Liver (tissue), 9 donors: ENCODE measurements around the gene RARB. TPM values are rescaled to one million over a fixed set of nuclear protein-coding genes. Genes with fewer than 3 reads are reported as not detected.

Source experiments
- DNase-seq: peaks from one replicate; pipeline ENCODE4 v3.0.0-alpha.2; 2017; ENCODE audit warnings: low spot score
- H3K27ac ChIP-seq, 2 donors: one replicate each; pipeline ENCODE4 v1.7.0; 2013; ENCODE audit warnings: inconsistent platforms in 2 of 2, low read length in 2 of 2, control low read depth in 1 of 2, low read depth in 1 of 2, mild to moderate bottlenecking in 1 of 2
- H3K27me3 ChIP-seq, 4 donors: one replicate each; pipeline versions ENCODE4 v1.6.1 to v1.7.0; 2013; ENCODE audit warnings: low read length in 3 of 4, inconsistent platforms in 1 of 4, mild to moderate bottlenecking in 1 of 4, moderate library complexity in 1 of 4; ENCODE audit not compliant: control insufficient read depth in 4 of 4, insufficient read depth in 4 of 4
- H3K36me3 ChIP-seq, 4 donors: one replicate each; pipeline versions ENCODE4 v1.6.1 to v1.7.0; 2013; ENCODE audit warnings: low read length in 3 of 4, mild to moderate bottlenecking in 3 of 4, low read depth in 1 of 4, moderate library complexity in 1 of 4; ENCODE audit not compliant: control insufficient read depth in 4 of 4, insufficient read depth in 3 of 4
- H3K4me1 ChIP-seq, 4 donors: one replicate each; pipeline versions ENCODE4 v1.6.1 to v1.7.0; 2013; ENCODE audit warnings: low read length in 3 of 4, mild to moderate bottlenecking in 3 of 4, moderate library complexity in 1 of 4; ENCODE audit not compliant: control insufficient read depth in 4 of 4, insufficient read depth in 4 of 4
- H3K4me3 ChIP-seq, 3 donors: one replicate each; pipeline versions ENCODE4 v1.6.1 to v1.7.0; 2013; ENCODE audit warnings: low read length in 3 of 3, control low read depth in 1 of 3, low read depth in 1 of 3, mild to moderate bottlenecking in 1 of 3
- H3K9ac ChIP-seq, 2 donors: one replicate each; pipeline ENCODE4 v1.7.0; 2013; ENCODE audit warnings: low read length in 2 of 2, mild to moderate bottlenecking in 2 of 2, moderate library complexity in 2 of 2, control low read depth in 1 of 2, low read depth in 1 of 2
- H3K9me3 ChIP-seq, 4 donors: one replicate each; pipeline versions ENCODE4 v1.6.1 to v1.7.0; 2013; ENCODE audit warnings: low read length in 3 of 4; ENCODE audit not compliant: control insufficient read depth in 4 of 4
- ATF3 ChIP-seq: IDR thresholded peaks from 2 replicates; pipeline ENCODE4 v1.6.1; 2016; ENCODE audit warnings: antibody characterized with exemption
- CTCF ChIP-seq: fragments of 150-350 bp; IDR thresholded peaks from 2 replicates; pipeline ENCODE4 v1.5.1; 2017; ENCODE audit warnings: improper control_type of control experiment, low read depth, low read length; ENCODE audit not compliant: missing input control
- EGR1 ChIP-seq, 2 donors: IDR thresholded peaks; 2 replicates each; pipeline ENCODE4 v1.6.1; 2016 to 2018; ENCODE audit warnings: antibody characterized with exemption in 2 of 2, low read depth in 2 of 2
- FOXA1 ChIP-seq: IDR thresholded peaks from 2 replicates; pipeline ENCODE4 v1.6.1; 2016; ENCODE audit warnings: antibody characterized with exemption
- FOXA2 ChIP-seq: IDR thresholded peaks from 2 replicates; pipeline ENCODE4 v1.6.1; 2016; ENCODE audit warnings: antibody characterized with exemption
- GABPA ChIP-seq, 2 donors: IDR thresholded peaks in 1 of 2; conservative IDR thresholded peaks in 1 of 2; 2 replicates each; pipeline ENCODE4 v1.6.1; 2016; ENCODE audit warnings: antibody characterized with exemption in 2 of 2, mild to moderate bottlenecking in 1 of 2, moderate library complexity in 1 of 2
- HNF4A ChIP-seq, 2 donors: conservative IDR thresholded peaks; 2 replicates each; pipeline ENCODE4 v1.6.1; 2016; ENCODE audit warnings: antibody characterized with exemption in 2 of 2, mild to moderate bottlenecking in 2 of 2
- HNF4G ChIP-seq: IDR thresholded peaks from 2 replicates; pipeline ENCODE4 v1.6.1; 2016; ENCODE audit warnings: antibody characterized with exemption
- JUND ChIP-seq, 2 donors: IDR thresholded peaks; 2 replicates each; pipeline ENCODE4 v1.6.1; 2016; ENCODE audit warnings: antibody characterized with exemption in 2 of 2
- MAX ChIP-seq: IDR thresholded peaks from 2 replicates; pipeline ENCODE4 v1.6.1; 2016; ENCODE audit warnings: antibody characterized with exemption
- NR2F2 ChIP-seq: IDR thresholded peaks from 2 replicates; pipeline ENCODE4 v1.6.1; 2016; ENCODE audit warnings: antibody characterized with exemption
- RAD21 ChIP-seq, 2 donors: IDR thresholded peaks; 2 replicates each; pipeline ENCODE4 v1.6.1; 2016; ENCODE audit warnings: antibody characterized with exemption in 2 of 2, mild to moderate bottlenecking in 2 of 2
- REST ChIP-seq: IDR thresholded peaks from 2 replicates; pipeline ENCODE4 v1.6.1; 2016; ENCODE audit warnings: antibody characterized with exemption, mild to moderate bottlenecking
- RXRA ChIP-seq, 2 donors: IDR thresholded peaks; 2 replicates each; pipeline ENCODE4 v1.6.1; 2017 to 2018; ENCODE audit warnings: antibody characterized with exemption in 2 of 2, mild to moderate bottlenecking in 1 of 2
- SP1 ChIP-seq: IDR thresholded peaks from 2 replicates; pipeline ENCODE4 v1.6.1; 2018; ENCODE audit warnings: antibody characterized with exemption, mild to moderate bottlenecking
- TAF1 ChIP-seq: conservative IDR thresholded peaks from 2 replicates; pipeline ENCODE4 v1.6.1; 2016; ENCODE audit warnings: antibody characterized with exemption, mild to moderate bottlenecking
- YY1 ChIP-seq: IDR thresholded peaks from 2 replicates; pipeline ENCODE4 v1.6.1; 2016; ENCODE audit warnings: antibody characterized with exemption, mild to moderate bottlenecking
- ZBTB33 ChIP-seq: IDR thresholded peaks from 2 replicates; pipeline ENCODE4 v1.6.1; 2016; ENCODE audit warnings: antibody characterized with exemption
- WGBS: extraction: QIAGEN DNeasy Blood & Tissue Kit; methylation state at CpG from one replicate; pipeline ENCODE4 v1.1.7; 2013; 5-methylcytosine and 5-hydroxymethylcytosine counted together
- polyA plus RNA-seq, 2 donors: library from polyadenylated mRNA; stranded (reverse) in 1 of 2; unstranded in 1 of 2; fragments of 200-250 nt in 1 of 2; fragments of >200 nt in 1 of 2; fragmentation: Nextera tagmentation in 1 of 2; extraction: Ambion mirVana in 1 of 2; gene quantifications; one replicate each; pipeline versions ENCODE4 v1.2.1 to v1.2.3, GENCODE V29; 2013 to 2015
- total RNA-seq, 2 donors: library from RNA; depleted of rRNA; stranded (reverse); fragments of >200 nt; gene quantifications; one replicate each; pipeline ENCODE4 v1.2.3, GENCODE V29; 2014
- donor health status: healthy.
- donor health status: healthy.
- donor health status: healthy.
- donor health status: healthy.
- donor health status: healthy.

Gene RARB
- total and polyA plus RNA-seq, 4 donors: 2.1 to 3.3 (median 2.3) TPM

GRCh38 chr3:25583343-25583742 is 155.3 kb downstream of the RARB start:
- Histone ChIP-seq H3K36me3 (no peaks in the 10 kb centered on the region), H3K9ac (no peak overlapping the region), H3K9me3 (no peaks in the 10 kb centered on the region), H3K27ac (no peak overlapping the region), H3K27me3 (no peaks in the 10 kb centered on the region), H3K4me1 (no peaks in the 10 kb centered on the region), H3K4me3 (no peak overlapping the region)
- DNase-seq: no peak
- TF ChIP-seq HNF4A (conservative IDR thresholded peaks at IDR 0.05): no peak
- TF ChIP-seq FOXA2: no peak
- no peak for TF ChIP-seq GABPA (IDR thresholded peaks at IDR 0.05 in 1 of 2, conservative IDR thresholded peaks at IDR 0.05 in 1 of 2)
- no peak for TF ChIP-seq NR2F2
- TF ChIP-seq RXRA (IDR thresholded peaks at IDR 0.05): no peak
- no peak for TF ChIP-seq CTCF
- TF ChIP-seq YY1: no peak
- TF ChIP-seq TAF1: no peak
- no peak for TF ChIP-seq SP1
- no peak for TF ChIP-seq MAX
- 94% methylated on average over 10 of the region's 10 CpGs for WGBS

- no peak for TF ChIP-seq TAF1
- TF ChIP-seq RXRA (IDR thresholded peaks at IDR 0.05): no peak
- no peak for TF ChIP-seq ATF3
- no peak for TF ChIP-seq MAX
- TF ChIP-seq HNF4A (conservative IDR thresholded peaks at IDR 0.05): no peak
- TF ChIP-seq NR2F2: no peak
- no peak for TF ChIP-seq GABPA (IDR thresholded peaks at IDR 0.05 in 1 of 2, conservative IDR thresholded peaks at IDR 0.05 in 1 of 2)
- TF ChIP-seq CTCF: no peak
- TF ChIP-seq FOXA1: no peak
- TF ChIP-seq ZBTB33: no peak
- no peak for TF ChIP-seq HNF4G
- no peak for TF ChIP-seq EGR1 (IDR thresholded peaks at IDR 0.05; ENCODE audit: low read depth in 2 of 2)
- TF ChIP-seq FOXA2: no peak
- TF ChIP-seq RAD21 (IDR thresholded peaks at IDR 0.05): no peak
- no peak for TF ChIP-seq REST
- TF ChIP-seq SP1: no peak
- no peak for TF ChIP-seq YY1
- no peak for TF ChIP-seq JUND (IDR thresholded peaks at IDR 0.05)
- Histone ChIP-seq H3K9ac (no peak overlapping the region), H3K4me1 (no peaks in the 10 kb centered on the region), H3K36me3 (no peaks in the 10 kb centered on the region), H3K27me3 (no peaks in the 10 kb centered on the region), H3K9me3 (no peaks in the 10 kb centered on the region), H3K4me3 (no peak overlapping the region), H3K27ac (no peak overlapping the region)
- DNase-seq: no peak
- 88% methylated on average over 17 of the region's 17 CpGs for WGBS
These were observed 156.1 kb downstream of the RARB start for GRCh38 chr3:25584011-25584789.
